Muscle of leg (tissue), 11 donors: ENCODE data around the gene ABCA12. TPM values are rescaled to one million over a fixed set of nuclear protein-coding genes. Genes with fewer than 3 reads are reported as not detected.

Source experiments
- DNase-seq: peaks from one replicate; pipeline ENCODE4 v3.0.0; 2013
- H3K27ac ChIP-seq: one replicate; pipeline ENCODE4 v1.5.1; 2013; ENCODE audit warnings: mild to moderate bottlenecking, low read length, control low read depth
- H3K27me3 ChIP-seq: one replicate; pipeline ENCODE4 v1.6.1; 2013; ENCODE audit warnings: low read length; ENCODE audit not compliant: control insufficient read depth, insufficient read depth
- H3K36me3 ChIP-seq: one replicate; pipeline ENCODE4 v1.6.1; 2013; ENCODE audit warnings: low read length; ENCODE audit not compliant: control insufficient read depth, insufficient read depth
- H3K4me1 ChIP-seq: one replicate; pipeline ENCODE4 v1.6.1; 2013; ENCODE audit warnings: low read length; ENCODE audit not compliant: control insufficient read depth, insufficient read depth
- H3K4me3 ChIP-seq: one replicate; pipeline ENCODE4 v1.5.1; 2013; ENCODE audit warnings: low read length, control low read depth
- H3K9me3 ChIP-seq: replicated peaks from 2 replicates; pipeline ENCODE4 v1.6.1; 2013; ENCODE audit warnings: low read depth, low read length; ENCODE audit not compliant: control insufficient read depth
- WGBS: methylation state at CpG from one replicate; pipeline ENCODE4 v1.1.5; 2013; ENCODE audit warnings: missing lambda C conversion rate; ENCODE audit not compliant: insufficient coverage; 5-methylcytosine and 5-hydroxymethylcytosine counted together
- polyA plus RNA-seq, 8 donors: library from polyadenylated mRNA; unstranded; fragments of 120-200 nt; gene quantifications; one replicate each; pipeline versions ENCODE4 v1.2.1 to v1.2.3, GENCODE V29; 2013; ENCODE audit warnings: inconsistent platforms in 1 of 8, low replicate concordance in 1 of 8; ENCODE audit not compliant: insufficient read length in 8 of 8, insufficient read depth in 1 of 8
- total RNA-seq: library from RNA; stranded (reverse); fragments of 120-200 nt; gene quantifications from one replicate; pipeline ENCODE4 v1.2.4, GENCODE V29; 2013

The ABCA12 gene
- total and polyA plus RNA-seq, 9 donors = 0.03 to 1.1 (median 0.09) TPM; not detected in 5

DNA sequence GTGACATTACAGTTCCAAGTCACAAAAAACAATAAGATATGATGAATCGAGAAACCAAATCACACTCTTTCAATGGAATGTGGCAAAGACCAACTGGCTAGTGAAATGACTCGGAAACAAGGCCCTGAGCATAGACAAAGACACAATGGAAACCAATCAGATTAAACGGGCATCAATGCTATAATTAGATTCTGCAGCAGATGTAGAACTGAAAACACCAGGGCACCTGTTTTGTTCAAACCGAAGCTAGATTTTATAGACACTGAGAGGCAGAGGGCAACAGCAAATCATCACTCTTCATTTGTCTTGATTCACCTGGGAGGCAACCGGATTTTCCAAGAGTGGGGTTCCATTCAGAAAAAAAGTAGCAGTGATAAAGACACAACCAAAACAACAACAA lies 236.1 kb downstream of the ABCA12 start:
- Histone ChIP-seq H3K27ac (no peak overlapping the region), H3K4me3 (no peak overlapping the region), H3K27me3 (no peaks in the 10 kb centered on the region), H3K9me3 (no peaks in the 10 kb centered on the region), H3K4me1 (no peaks in the 10 kb centered on the region), H3K36me3 (no peaks in the 10 kb centered on the region)
- 93% methylated on average over 4 of the region's 5 CpGs for WGBS
- DNase-seq = no peak

- Histone ChIP-seq H3K4me1 (no peaks in the 10 kb centered on the region), H3K4me3 (no peak overlapping the region), H3K27ac (no peak overlapping the region), H3K36me3 (no peaks in the 10 kb centered on the region), H3K9me3 (no peaks in the 10 kb centered on the region), H3K27me3 (no peaks in the 10 kb centered on the region)
- no peak for DNase-seq
- 75% methylated on average over 2 of the region's 4 CpGs for WGBS
Measured at GRCh38 chr2:214899751-214900150, 238.7 kb downstream of the ABCA12 start.

DNA sequence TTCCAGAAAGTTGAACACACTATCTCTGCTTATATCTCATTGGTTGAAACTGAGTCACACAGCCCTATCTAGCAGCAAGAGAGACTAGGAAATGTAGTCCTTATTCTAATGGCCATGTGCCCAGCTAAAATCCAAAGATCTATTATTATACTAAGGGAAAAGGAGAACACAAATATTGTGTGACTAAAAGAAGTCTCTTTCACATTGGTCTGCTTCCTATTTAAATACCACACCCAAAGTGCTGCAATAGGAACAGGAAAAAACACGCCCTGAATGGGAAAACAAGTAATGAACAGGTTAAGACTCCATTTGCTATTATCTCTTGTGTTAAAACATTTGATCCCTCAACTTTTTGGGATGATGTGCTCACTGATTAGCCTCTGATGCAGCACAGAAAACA lies 242.2 kb downstream of the ABCA12 start:
- no CpG with 5 or more reads among the region's 1 CpG for WGBS
- Histone ChIP-seq H3K27ac (no peak overlapping the region), H3K36me3 (no peaks in the 10 kb centered on the region), H3K27me3 (no peaks in the 10 kb centered on the region), H3K9me3 (no peaks in the 10 kb centered on the region), H3K4me3 (no peak overlapping the region), H3K4me1 (no peaks in the 10 kb centered on the region)
- DNase-seq = no peak

DNA sequence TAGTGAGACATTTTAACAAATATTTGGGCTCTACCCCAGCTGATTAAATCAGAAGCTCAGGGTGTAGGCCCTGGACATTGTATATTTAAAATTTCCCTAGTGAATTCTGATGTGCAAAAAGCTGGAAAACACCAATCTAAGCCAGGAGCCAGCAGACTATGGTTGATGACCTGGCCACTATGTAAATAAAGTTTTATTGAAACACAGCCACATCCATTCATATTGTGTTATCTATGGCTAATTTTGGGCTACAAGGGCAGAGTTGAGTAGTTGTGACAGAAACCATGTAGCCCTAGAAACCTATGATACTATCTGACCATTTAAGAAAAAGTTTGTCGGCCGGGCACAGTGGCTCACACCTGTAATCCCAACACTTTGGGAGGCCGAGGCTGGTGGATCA lies 243.0 kb downstream of the ABCA12 start:
- Histone ChIP-seq H3K27ac (no peak overlapping the region), H3K36me3 (no peaks in the 10 kb centered on the region), H3K27me3 (no peaks in the 10 kb centered on the region), H3K4me3 (no peak overlapping the region), H3K9me3 (no peaks in the 10 kb centered on the region), H3K4me1 (no peaks in the 10 kb centered on the region)
- WGBS = no CpG with 5 or more reads among the region's 3 CpGs
- DNase-seq = no peak

DNA sequence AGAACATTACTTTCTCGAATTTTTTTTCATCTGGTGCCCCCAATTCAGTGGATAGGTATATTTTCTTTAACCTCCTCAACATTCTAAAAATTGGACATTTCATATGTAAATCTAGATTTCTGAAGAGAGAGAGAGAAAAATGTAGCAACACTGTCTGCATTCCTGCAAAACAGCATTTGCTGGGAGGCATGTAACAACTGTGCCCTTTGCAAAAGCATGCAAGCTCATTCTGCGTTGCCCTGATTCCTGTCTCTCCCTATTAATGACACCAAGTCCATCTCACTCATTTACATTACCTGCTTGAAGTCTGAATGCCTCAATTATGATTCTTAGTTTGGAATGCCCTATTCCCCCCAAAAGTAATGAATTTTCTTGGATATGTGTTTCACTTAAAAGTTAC lies 249.1 kb downstream of the ABCA12 start:
- Histone ChIP-seq H3K4me1 (no peaks in the 10 kb centered on the region), H3K27me3 (no peaks in the 10 kb centered on the region), H3K27ac (no peak overlapping the region), H3K36me3 (no peaks in the 10 kb centered on the region), H3K4me3 (no peak overlapping the region), H3K9me3 (no peaks in the 10 kb centered on the region)
- WGBS = no CpG with 5 or more reads among the region's 2 CpGs
- no peak for DNase-seq

- Histone ChIP-seq H3K4me3 (no peak overlapping the region), H3K36me3 (no peaks in the 10 kb centered on the region), H3K27ac (no peak overlapping the region), H3K4me1 (no peaks in the 10 kb centered on the region), H3K27me3 (no peaks in the 10 kb centered on the region), H3K9me3 (no peaks in the 10 kb centered on the region)
- WGBS = no CpG with 5 or more reads among the region's 6 CpGs
- peak; percentile 76 for DNase-seq
Measured at GRCh38 chr2:214881647-214882202, 256.7 kb downstream of the ABCA12 start.

Other genes with a start within 250 kb of the ABCA12 start
- 22.1 TPM for gene ATIC, start 173.4 kb upstream of the ABCA12 start, total RNA-seq
- gene ATIC, start 173.4 kb upstream of the ABCA12 start, polyA plus RNA-seq = 10 to 100 TPM; 44.6 to 69.2 (median 51.8) TPM